GM18507 (cell line): ENCODE measurements around the gene NDUFS8.

Source experiments
- DNase-seq: peaks from one replicate; pipeline ENCODE4 v3.0.0; 2011; ENCODE audit warnings: low read depth; ENCODE audit not compliant: insufficient read length; ENCODE audit errors: extremely low spot score
- FAIRE-seq: peaks from 2 replicates; lab custom pipeline; 2011; peaks lifted over from hg19 to GRCh38; lab: Jason Lieb, UNC

Gene NDUFS8

DNA sequence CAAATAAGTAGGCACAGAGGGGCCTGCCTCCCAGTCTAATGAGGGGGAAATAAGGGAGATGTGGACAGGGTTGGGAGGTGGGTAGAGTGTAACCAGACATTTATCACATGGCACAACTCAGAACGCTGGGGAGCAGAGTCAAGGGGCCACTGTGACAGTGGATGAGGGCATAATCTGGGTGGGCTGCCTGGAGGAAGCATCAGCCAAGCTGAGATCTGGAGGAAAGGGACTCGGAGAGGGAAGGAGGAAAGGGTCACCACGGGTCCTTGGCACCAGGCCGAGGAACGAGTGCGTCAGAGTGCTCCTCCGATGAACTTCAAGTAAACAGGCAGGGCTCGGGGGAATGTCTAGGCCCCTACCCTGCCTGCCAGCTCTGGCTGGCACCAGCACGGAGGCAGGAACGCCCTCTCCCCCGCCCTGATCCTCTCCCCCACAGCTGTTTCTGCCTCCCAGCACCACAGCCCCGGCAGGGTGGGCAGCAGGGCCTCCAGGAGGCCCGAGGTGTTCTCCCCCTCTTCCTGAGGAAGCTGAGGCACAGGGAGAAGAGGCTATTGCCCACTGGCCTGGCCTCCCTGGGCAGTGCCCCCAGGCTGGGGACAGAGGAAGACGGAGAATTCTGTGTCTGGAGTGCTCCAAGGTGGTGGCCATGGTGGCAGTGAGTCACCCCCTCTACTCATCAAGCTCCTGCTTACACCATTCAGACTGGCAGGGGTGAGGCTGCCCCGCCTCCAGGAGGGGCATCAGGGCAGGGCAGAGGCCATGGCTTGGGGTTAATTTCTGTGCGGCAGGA, 16.1 kb upstream of the NDUFS8 start:
- DNase-seq (no peak), FAIRE-seq (no peak)

DNA sequence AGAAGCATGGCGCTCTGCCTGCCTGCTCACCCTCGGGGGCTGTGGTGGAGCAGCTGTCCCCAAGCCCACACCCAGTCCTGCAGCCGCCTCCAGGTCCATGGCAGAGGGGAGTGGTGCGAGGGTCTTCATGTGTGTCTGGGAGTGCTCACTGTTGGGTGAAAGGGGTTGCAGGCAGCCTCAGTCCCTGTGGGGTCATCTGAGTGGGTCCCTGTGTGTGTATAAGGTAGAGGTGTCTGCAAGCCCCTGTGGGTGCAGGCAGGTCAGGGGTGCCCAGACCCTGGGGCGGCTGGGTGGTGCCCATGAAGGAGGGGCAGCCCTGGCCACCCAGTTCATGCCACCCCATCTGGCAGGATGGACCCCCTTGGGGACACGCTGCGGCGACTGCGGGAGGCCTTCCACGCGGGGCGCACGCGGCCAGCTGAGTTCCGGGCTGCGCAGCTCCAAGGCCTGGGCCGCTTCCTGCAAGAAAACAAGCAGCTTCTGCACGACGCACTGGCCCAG, 15.5 kb upstream of the NDUFS8 start:
- no peak for FAIRE-seq

DNA sequence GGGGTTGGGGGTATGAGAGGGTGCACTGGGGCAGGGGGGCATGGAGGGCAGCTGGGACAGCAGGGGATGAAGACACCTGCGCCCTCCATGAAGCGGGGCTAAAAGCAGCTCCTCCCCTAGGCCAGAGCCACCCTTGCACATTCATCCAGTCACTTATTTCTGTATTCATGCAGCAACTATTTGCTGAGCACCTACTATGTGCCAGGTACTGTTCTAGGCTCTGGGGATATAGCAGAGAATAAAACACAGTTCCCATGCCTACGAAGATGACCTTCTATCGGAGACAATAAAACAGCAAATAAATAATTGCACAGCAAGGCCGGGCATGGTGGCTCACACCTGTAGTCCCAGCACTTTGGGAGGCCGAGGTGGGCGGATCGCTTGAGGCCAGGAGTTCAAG, 15.0 kb upstream of the NDUFS8 start:
- FAIRE-seq, result no peak
- no peak for DNase-seq

More for the DNA sequence above, 15.5 kb upstream of the NDUFS8 start:
- DNase-seq, result no peak

DNA sequence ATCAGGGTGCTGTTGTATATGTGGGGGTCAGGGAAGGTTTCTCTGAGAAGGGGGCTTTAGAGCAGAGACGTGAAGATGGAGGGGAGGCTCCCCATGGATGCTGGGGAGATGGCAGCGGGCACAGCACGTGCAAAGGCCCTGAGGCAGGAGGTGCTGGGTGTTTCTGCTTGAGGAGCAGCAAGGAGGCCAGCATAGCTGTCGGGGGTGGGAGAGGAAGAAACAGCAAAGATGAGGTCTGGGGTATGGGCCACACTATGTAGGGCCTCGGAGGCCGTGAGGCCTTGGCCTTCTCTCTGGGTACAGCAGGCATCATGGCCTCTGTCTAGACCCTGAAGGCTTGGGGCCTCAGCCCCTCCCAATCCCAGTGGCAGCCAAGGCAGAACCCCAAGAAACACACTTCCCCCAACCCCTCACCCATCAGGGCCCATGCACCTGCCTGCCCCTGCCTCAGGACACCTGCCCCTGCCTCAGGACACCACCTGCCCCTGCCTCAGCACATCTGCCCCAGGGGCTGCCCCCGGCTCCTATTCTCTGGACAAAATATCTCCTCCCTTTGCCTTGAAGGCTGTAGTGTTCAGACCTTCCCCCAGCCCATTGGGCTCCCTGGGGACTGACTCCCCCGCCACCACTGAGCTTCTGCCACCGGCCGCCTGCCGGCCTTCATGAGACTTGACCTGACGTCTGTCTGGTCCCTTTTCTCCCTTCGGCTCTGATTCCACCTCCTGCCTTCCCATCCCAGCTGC, 14.1 kb upstream of the NDUFS8 start:
- no peak for FAIRE-seq

DNA sequence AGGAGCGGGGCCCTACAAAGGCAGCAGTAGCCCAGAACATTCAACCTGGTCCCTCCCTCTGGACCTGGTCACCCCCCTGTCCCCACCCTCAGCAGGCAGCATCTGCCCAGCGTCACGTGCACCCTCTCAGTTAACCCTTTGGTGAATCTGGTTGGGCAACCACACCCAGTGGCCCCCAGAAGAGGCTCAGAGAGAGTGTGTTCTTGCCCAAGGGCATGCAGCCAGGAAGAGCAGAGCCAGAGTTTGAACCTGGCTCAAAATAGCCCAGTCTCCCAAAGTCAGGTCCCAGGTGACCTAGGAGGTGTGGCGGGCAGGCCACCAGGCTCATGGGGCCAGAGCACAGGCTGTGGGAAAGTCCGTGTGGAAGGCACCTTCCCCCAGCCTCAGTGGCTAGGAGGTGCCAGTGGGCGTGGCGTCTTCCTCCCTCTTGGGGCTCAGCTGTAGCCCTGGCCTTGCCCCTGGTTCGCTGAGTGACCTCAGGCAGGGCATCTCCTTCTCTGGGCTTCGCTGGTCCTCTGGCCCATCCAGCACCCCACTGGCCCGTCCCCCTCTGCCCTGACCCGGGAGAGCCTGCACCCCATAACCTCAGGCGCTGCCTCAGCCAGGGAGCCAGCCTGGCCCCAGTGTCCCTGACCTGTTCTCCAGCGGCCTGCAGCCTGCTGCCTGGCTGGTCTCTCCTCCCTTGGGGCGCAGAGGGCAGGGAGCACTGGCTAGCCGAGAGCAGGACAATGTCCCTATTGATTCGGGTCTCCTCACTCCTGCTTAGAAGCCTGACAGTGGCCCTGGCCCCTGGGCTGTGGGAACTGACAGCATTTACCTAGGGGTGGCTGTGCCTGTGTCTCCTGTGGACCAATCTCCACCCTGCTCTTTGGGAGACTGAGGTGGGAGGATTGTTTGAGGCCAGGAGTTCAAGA, 13.3 kb upstream of the NDUFS8 start:
- DNase-seq (no peak), FAIRE-seq (no peak)

More for the DNA sequence above, 14.1 kb upstream of the NDUFS8 start:
- no peak for DNase-seq

DNA sequence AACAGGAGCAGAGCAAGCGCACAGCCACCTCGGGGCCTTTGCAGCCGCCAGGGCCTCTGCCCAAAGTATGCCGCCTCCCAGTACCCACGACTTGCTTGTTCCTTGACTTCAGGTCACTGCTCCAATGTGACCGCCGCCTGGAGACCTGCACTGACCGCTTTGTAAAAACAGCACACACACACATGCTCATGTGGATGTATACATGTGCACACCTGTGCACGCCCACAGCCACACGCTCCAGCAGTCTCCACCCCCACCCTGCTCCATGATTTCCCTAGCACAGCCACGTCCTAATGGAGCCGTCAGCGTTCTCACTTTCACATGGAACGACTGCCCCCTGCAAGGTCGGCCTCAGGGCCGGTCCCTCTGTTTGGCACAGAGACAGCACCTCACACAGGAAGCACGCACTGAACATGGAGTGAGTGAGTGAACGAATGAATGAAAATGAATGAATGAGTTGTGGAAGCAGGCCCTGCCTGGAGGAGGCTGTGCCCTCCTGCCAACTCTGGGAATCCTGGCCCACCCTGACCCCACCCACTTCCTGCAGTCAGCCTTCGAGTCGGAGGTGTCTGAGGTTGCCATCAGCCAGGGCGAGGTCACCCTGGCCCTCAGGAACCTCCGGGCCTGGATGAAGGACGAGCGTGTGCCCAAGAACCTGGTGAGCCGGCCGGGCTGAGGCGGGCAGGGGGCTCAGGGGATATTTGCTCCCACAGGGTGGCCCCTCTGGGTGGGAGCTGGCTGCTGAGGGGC, 12.3 kb upstream of the NDUFS8 start:
- DNase-seq (no peak), FAIRE-seq (no peak)

DNA sequence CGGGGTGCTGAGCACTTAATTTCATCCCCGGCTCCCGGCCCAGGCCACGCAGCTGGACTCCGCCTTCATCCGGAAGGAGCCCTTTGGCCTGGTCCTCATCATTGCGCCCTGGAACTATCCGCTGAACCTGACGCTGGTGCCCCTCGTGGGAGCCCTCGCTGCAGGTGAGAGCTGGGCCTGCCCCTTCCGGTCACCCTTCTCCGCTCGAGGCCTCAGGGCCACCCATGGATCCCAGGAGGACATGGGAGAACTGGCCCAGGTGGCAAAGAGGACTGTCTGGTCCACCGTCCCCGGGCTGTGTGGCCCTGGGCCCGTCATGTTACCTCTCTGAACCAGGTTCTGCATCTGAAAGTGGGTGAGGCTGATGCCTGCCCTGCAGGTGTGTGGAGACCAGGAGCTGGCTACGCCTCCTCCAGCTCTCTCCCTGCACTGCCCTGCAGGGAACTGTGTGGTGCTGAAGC, 11.7 kb upstream of the NDUFS8 start:
- FAIRE-seq (no peak), DNase-seq (no peak)

DNA sequence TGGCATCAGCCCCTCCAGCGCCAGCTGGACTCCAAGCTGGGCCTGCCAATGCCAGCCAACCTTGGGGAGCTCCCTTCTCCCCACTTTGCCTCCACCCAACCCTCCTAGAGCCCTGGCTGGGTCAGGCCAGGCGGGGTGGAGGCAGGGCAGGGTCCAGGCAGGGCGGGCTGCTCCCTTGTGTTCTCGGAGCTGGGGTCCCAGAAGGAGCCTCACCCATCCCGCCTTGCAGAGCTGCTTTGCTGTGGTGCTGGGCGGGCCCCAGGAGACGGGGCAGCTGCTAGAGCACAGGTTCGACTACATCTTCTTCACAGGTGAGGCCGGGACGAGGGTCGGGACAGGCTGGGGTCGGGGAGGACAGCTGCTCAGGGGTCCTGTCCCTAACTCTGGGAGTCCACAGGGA, 11.0 kb upstream of the NDUFS8 start:
- FAIRE-seq (no peak), DNase-seq (no peak)

DNA sequence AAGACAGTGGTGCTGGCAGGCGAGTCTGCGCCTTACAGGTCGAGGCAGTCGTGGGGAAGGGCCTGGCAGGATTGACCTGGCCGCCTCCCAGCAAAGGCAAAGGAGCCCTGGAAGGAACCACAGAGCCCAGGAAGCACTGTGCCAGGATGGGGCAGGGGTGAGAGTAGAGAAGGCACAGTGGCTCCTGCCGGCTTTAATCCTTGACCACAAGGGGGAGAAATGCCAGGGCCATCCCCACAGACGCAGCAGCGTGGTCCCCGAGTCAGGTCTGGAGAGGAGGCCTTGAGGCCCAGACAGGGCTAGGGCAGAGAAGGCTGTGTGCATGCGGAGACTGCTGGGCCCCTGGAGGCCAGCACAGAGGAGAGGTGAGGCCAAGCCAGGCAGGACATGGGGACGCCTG, 9.9 kb upstream of the NDUFS8 start:
- FAIRE-seq (no peak), DNase-seq (no peak)

DNA sequence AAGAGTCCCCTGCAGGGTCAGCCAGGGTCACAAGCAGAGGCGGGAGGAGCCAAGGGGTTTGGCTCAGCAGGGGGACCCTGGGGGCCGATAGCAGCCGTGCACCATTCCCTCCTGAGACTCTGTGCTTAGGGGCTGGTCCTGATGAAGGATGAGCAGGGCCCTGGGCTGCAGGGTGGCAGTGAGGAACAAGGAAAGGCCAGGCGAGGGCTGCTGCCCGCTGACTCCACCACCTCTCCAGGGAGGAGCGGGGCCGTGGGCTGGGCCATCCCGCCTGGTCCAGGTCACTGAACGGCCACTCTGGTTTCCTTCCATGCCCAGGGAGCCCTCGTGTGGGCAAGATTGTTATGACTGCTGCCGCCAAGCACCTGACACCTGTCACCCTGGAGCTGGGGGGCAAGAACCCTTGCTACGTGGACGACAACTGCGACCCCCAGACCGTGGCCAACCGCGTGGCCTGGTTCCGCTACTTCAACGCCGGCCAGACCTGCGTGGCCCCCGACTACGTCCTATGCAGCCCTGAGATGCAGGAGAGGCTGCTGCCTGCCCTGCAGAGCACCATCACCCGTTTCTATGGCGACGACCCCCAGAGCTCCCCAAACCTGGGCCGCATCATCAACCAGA, 9.2 kb upstream of the NDUFS8 start:
- no peak for DNase-seq
- no peak for FAIRE-seq

DNA sequence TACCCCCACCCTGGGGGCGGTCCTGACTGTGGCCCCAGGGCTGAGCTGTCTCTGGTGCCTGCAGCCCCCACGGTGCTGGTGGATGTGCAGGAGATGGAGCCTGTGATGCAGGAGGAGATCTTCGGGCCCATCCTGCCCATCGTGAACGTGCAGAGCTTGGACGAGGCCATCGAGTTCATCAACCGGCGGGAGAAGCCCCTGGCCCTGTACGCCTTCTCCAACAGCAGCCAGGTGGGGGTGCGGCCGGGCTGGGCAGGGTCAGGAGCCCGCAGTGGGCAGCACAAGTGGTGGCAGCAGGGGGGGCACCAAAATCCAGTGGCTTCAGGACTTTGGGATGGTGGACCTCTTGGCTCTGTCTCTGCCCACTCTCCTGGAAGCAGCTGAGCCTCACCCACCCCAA, 8.0 kb upstream of the NDUFS8 start:
- no peak for FAIRE-seq

DNA sequence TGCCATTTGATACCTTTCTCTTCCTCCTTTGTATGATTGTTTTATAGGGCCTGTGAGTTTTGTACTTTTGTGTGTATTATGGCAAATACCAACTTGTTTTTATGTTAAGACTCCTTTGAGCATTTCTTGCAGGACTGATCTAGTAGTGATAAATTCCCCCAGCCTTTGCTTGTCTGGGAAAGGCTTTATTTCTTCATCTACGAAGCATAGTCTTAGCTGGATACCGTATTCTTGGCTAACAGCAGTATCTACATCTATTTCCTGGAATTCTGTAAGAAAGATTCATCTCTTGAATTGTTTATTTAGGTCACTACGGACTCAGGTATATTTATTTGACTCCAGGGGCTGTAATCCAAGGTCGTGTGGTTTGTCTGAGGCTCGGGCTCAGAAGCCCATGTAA, 6.0 kb upstream of the NDUFS8 start:
- FAIRE-seq (no peak), DNase-seq (no peak)

More for the DNA sequence above, 8.0 kb upstream of the NDUFS8 start:
- DNase-seq, result no peak

DNA sequence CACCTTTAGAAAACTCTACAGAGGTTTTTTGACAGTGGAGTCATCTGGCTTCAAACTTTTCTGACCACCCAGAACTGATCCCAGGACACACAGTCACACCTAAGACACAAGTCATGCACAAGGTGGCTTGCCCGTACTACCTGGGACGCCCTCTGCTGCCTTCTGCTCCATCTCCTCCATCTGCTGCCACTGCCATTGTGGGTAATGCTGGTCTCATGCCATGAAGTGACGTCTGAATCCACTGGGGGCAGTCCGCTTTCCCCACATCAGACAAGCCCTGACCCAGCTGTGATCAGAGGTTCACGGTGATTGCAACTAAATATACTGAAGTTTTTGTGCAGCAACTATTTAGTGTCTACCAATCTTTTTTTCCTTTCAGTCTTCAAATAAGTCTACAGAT, 5.4 kb upstream of the NDUFS8 start:
- FAIRE-seq (no peak), DNase-seq (no peak)

DNA sequence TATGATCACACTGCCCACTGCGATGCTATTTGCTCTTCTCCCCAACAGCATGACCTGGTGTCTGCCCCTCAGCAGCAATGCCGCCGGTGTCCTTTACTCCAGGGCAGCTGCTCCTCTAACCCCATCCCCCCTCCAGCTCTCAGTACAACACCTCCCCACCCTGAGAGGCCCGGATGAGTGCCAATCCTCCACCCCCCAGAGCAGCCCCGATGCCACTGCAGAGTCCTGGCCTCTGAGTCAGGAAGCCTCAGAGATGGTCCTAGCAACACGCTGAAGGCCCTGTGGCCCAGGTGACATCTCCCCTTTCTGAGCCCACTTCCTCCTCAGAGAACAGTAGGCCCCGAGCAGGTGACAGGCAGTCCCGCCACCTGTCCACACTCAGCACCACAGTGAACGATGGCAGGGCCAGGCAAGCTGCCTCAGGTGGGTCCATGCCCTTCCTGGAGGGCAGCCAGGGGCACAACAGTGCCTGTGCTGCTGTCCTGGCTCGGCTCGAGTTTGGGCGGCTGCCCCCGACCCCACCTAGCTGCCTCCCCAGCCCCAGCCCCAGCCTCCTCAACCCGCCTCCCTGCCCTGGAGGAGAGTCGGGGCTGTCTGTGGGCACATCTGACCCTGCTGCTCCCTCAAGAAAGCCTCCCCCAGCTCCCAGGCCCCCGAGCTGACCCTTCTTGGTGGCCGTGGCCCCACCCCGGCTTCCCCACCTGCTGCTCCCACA, 3.9 kb upstream of the NDUFS8 start:
- FAIRE-seq (no peak), DNase-seq (no peak)

DNA sequence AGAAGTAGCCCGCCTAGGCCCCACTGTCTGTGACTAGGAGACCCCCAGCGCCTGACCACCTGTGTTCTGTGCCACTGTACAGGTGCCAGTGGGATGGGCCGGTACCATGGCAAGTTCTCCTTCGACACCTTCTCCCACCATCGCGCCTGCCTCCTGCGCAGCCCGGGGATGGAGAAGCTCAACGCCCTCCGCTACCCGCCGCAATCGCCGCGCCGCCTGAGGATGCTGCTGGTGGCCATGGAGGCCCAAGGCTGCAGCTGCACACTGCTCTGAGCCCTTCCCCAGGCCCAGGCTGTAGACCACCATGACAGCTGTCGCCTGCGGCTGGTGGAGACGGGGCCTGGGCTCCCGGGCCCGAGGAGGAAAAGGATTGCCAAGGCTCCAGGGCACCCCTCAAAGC, 2.8 kb upstream of the NDUFS8 start:
- no peak for FAIRE-seq

DNA sequence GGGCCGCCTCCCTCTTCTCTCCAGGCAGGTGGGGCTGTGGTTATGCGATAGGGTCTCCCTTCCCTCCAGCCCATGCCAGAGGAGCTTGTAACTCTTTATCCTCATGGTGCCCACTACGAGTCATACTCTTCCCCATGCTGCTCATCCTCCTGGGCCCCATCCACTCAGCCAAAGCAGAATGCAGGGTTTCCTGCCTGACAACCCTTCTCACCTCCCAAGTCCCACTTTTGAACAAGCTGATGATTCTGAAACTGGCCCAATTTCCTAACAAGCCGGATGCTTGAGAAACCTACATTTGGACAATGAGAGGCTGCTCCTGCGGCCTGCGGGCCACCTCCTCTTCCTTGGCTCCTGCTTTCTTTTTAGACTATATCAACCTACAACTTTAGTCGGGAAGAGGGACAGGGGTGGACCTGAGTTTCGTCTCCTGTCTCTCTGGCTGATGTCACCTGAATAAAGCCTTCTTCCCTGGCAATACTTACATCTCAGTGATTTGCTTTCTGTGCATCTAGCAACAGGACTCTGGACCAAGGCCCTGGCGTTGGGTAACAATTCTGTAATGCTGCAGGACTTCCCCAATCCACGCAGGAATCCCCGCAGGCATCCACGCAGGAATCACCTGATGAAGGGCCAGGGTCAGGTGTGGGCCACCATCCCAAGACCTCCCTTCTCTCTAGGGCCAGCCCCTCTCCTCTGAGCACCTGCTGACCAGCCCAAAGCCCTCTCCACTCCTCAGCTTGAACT, 1.5 kb upstream of the NDUFS8 start:
- DNase-seq (no peak), FAIRE-seq (no peak)

More for the DNA sequence above, 2.8 kb upstream of the NDUFS8 start:
- no peak for DNase-seq

DNA sequence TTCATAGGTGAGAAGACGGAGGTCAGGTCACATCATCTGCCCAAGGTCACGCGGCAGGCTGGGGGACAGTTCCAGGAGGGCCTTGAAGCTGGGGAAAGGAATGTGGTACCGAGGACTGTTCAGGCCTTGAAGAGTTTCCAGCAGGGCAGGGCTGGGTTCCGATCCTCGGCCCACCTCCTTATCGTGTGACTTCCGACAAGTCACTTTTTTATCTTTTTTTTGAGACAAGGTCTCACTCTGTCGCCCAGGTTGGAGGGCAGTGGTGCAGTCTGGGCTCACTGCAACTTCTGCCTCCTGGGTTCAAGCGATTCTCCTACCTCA, 623 bp downstream of the NDUFS8 start:
- DNase-seq (no peak), FAIRE-seq (no peak)

DNA sequence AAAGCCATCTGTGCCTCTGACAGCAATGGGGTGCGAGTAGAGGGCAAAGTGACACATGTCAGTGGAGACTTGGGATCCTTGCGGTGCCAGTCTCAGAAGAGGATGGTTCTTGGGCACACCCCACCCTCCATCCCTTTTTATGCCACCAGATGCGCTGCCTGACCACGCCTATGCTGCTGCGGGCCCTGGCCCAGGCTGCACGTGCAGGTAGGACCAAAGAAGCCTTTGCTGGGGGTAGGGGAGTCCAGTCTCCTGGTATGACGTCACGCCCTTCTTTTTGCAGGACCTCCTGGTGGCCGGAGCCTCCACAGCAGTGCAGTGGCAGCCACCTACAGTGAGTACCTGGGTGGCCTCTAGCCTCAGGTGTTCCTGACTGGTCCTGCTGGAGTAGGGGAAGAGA, 1.5 kb downstream of the NDUFS8 start:
- no peak for FAIRE-seq
- DNase-seq, result no peak
